ENCODE data around the gene INPP5E.

- TF ChIP-seq, protein P1, sequence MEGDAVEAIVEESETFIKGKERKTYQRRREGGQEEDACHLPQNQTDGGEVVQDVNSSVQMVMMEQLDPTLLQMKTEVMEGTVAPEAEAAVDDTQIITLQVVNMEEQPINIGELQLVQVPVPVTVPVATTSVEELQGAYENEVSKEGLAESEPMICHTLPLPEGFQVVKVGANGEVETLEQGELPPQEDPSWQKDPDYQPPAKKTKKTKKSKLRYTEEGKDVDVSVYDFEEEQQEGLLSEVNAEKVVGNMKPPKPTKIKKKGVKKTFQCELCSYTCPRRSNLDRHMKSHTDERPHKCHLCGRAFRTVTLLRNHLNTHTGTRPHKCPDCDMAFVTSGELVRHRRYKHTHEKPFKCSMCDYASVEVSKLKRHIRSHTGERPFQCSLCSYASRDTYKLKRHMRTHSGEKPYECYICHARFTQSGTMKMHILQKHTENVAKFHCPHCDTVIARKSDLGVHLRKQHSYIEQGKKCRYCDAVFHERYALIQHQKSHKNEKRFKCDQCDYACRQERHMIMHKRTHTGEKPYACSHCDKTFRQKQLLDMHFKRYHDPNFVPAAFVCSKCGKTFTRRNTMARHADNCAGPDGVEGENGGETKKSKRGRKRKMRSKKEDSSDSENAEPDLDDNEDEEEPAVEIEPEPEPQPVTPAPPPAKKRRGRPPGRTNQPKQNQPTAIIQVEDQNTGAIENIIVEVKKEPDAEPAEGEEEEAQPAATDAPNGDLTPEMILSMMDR (IDR thresholded peaks at IDR 0.05; ENCODE audit: low read depth, low read length, poor library complexity, severe bottlenecking): no peak
- no peak for TF ChIP-seq EZH2phosphoT487 (IDR thresholded peaks at IDR 0.05; ENCODE audit: borderline replicate concordance, low read length)
These were observed 4.0 kb upstream of the INPP5E start for GRCh38 chr9:136443687-136444086.
